ENCODE measurements around the gene P2RY14. TPM values are rescaled to one million over a fixed set of nuclear protein-coding genes. Genes with fewer than 3 reads are reported as not detected.
A peak's percentile ranks its signal among the peaks of the same experiment; 100 is the strongest.

P2RY14 gene
- total and polyA plus RNA-seq, 2 donors (not counting 1 experiment from before 2014, with no cell fraction given): 0.26 TPM; not detected in 1

DNA sequence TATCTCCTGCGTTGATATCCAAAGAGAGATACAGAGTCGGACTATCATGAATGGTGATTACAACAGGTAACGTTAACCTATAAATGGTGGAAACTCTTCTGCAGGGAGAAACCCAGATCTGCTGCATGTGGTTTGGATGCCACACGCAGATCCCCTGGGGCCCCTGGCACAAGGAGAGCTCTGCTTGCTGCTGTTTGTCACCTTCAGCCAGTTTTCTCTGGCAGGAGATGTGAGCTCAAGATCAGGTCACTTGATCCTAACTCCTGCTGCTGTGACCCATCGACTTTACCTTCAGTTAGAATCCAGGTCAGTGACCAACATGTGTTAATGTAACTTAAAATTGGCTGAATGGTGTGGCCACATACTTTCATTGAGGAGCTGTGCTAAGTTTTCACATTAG, 51.5 kb downstream of the P2RY14 start:
- H3K4me2 ChIP-seq (ENCODE audit: extremely low read depth, insufficient read depth, low read length): no peak overlapping the region

DNA sequence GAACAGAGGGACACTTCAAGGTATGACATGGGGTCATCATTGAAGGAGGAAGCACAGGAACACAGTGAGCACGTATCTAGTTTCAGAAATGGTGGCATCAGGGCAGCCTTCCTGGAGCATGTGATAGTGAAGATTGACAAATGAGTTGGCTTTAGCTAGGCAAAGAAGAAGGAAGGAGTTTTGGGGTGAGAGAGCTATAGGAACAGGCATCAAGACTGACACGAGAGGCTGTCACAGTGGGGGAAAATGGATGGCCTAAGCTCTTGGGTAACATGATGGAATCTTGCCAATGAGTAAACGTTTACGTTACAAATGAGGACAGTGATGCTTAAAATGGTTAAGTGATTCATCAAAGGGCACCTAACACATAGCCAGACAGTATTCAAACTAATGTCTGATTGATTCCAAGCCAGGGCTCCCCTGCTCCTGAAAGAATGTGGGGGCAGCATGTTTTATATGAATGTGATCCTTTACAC, 52.2 kb downstream of the P2RY14 start:
- Histone ChIP-seq H3K4me3 (replicated peaks in 1 of 4; ENCODE audit: control extremely low read depth in 1 of 4, insufficient read depth in 1 of 4, low read depth in 3 of 4, low read length in 4 of 4) (no peak overlapping the region), H2AFZ (ENCODE audit: low read length) (no peak overlapping the region), H3K79me2 (ENCODE audit: control insufficient read depth, insufficient read depth, low read length) (no peaks in the 10 kb centered on the region), H3K36me3 (ENCODE audit: control insufficient read depth, insufficient read depth, low read length) (no peaks in the 10 kb centered on the region), H3K9me3 (ENCODE audit: control insufficient read depth, insufficient read depth, low read depth, low read length) (no peaks in the 10 kb centered on the region), H4K20me1 (ENCODE audit: control insufficient read depth, extremely low read depth, insufficient read depth, low read length) (no peaks in the 10 kb centered on the region), H3K4me1 (ENCODE audit: control insufficient read depth, extremely low read depth, insufficient read depth, low read length) (peaks cover 27% of the 10 kb centered on the region), H3K9ac (ENCODE audit: insufficient read depth, low read length) (no peak overlapping the region), H3K27ac (ENCODE audit: insufficient read depth, low read length) (no peak overlapping the region), H3K27me3 (ENCODE audit: control insufficient read depth, insufficient read depth, low read length) (no peaks in the 10 kb centered on the region), H3K4me2 (ENCODE audit: extremely low read depth, insufficient read depth, low read length) (no peak overlapping the region)
- DNase-seq (ENCODE audit: low read depth in 2 of 2): peak; percentile 72 to 92
- TF ChIP-seq, protein P1, sequence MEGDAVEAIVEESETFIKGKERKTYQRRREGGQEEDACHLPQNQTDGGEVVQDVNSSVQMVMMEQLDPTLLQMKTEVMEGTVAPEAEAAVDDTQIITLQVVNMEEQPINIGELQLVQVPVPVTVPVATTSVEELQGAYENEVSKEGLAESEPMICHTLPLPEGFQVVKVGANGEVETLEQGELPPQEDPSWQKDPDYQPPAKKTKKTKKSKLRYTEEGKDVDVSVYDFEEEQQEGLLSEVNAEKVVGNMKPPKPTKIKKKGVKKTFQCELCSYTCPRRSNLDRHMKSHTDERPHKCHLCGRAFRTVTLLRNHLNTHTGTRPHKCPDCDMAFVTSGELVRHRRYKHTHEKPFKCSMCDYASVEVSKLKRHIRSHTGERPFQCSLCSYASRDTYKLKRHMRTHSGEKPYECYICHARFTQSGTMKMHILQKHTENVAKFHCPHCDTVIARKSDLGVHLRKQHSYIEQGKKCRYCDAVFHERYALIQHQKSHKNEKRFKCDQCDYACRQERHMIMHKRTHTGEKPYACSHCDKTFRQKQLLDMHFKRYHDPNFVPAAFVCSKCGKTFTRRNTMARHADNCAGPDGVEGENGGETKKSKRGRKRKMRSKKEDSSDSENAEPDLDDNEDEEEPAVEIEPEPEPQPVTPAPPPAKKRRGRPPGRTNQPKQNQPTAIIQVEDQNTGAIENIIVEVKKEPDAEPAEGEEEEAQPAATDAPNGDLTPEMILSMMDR (conservative IDR thresholded peaks at IDR 0.05 in 1 of 2, IDR thresholded peaks at IDR 0.05 in 1 of 2; ENCODE audit: low read depth in 1 of 2, low read length in 2 of 2): no peak
- no peak for TF ChIP-seq EZH2 (IDR thresholded peaks at IDR 0.05; ENCODE audit: low read length, missing control alignments)

More for the DNA sequence above, 51.5 kb downstream of the P2RY14 start:
- TF ChIP-seq, protein P1 (conservative IDR thresholded peaks at IDR 0.05 in 1 of 2, IDR thresholded peaks at IDR 0.05 in 1 of 2; ENCODE audit: low read depth in 1 of 2, low read length in 2 of 2): no peak
- TF ChIP-seq EZH2 (IDR thresholded peaks at IDR 0.05; ENCODE audit: low read length, missing control alignments): no peak
- Histone ChIP-seq H3K36me3 (ENCODE audit: control insufficient read depth, insufficient read depth, low read length) (no peaks in the 10 kb centered on the region), H3K9me3 (ENCODE audit: control insufficient read depth, insufficient read depth, low read depth, low read length) (no peaks in the 10 kb centered on the region), H3K9ac (ENCODE audit: insufficient read depth, low read length) (no peak overlapping the region), H3K79me2 (ENCODE audit: control insufficient read depth, insufficient read depth, low read length) (no peaks in the 10 kb centered on the region), H3K4me3 (replicated peaks in 1 of 4; ENCODE audit: control extremely low read depth in 1 of 4, insufficient read depth in 1 of 4, low read depth in 3 of 4, low read length in 4 of 4) (no peak overlapping the region), H3K4me1 (ENCODE audit: control insufficient read depth, extremely low read depth, insufficient read depth, low read length) (peaks cover 27% of the 10 kb centered on the region), H4K20me1 (ENCODE audit: control insufficient read depth, extremely low read depth, insufficient read depth, low read length) (no peaks in the 10 kb centered on the region), H3K27me3 (ENCODE audit: control insufficient read depth, insufficient read depth, low read length) (no peaks in the 10 kb centered on the region), H3K27ac (ENCODE audit: insufficient read depth, low read length) (no peak overlapping the region), H2AFZ (ENCODE audit: low read length) (no peak overlapping the region)
- DNase-seq (ENCODE audit: low read depth in 2 of 2): no peak

GRCh38 chr3:151225040-151225975, 53.0 kb downstream of the P2RY14 start:
- no peak overlapping the region for H3K4me3 ChIP-seq (replicated peaks in 1 of 4; ENCODE audit: control extremely low read depth in 1 of 4, insufficient read depth in 1 of 4, low read depth in 3 of 4, low read length in 4 of 4)
- no peak for DNase-seq (ENCODE audit: low read depth in 2 of 2)
- no peaks in the 10 kb centered on the region for H3K79me2 ChIP-seq (ENCODE audit: control insufficient read depth, insufficient read depth, low read length)
- H3K27me3 ChIP-seq (ENCODE audit: control insufficient read depth, insufficient read depth, low read length): no peaks in the 10 kb centered on the region
- no peaks in the 10 kb centered on the region for H3K36me3 ChIP-seq (ENCODE audit: control insufficient read depth, insufficient read depth, low read length)
- no peaks in the 10 kb centered on the region for H3K9me3 ChIP-seq (ENCODE audit: control insufficient read depth, insufficient read depth, low read depth, low read length)
- peaks cover 27% of the 10 kb centered on the region for H3K4me1 ChIP-seq (ENCODE audit: control insufficient read depth, extremely low read depth, insufficient read depth, low read length)
- no peaks in the 10 kb centered on the region for H4K20me1 ChIP-seq (ENCODE audit: control insufficient read depth, extremely low read depth, insufficient read depth, low read length)
- no peak overlapping the region for H3K4me2 ChIP-seq (ENCODE audit: extremely low read depth, insufficient read depth, low read length)
- no peak overlapping the region for H3K27ac ChIP-seq (ENCODE audit: insufficient read depth, low read length)
- TF ChIP-seq, protein P1 (conservative IDR thresholded peaks at IDR 0.05 in 1 of 2, IDR thresholded peaks at IDR 0.05 in 1 of 2; ENCODE audit: low read depth in 1 of 2, low read length in 2 of 2): no peak
- H3K9ac ChIP-seq (ENCODE audit: insufficient read depth, low read length): no peak overlapping the region
- no peak overlapping the region for H2AFZ ChIP-seq (ENCODE audit: low read length)

All from fibroblast of lung (primary cell).